H9 (cell line): ENCODE data around the gene F10. TPM values are rescaled to one million over a fixed set of nuclear protein-coding genes. Genes with fewer than 3 reads are reported as not detected.

Source experiments
- DNase-seq: peaks from one replicate; pipeline ENCODE4 v3.0.0-alpha.2; 2017
- H2AFZ ChIP-seq: one replicate; pipeline ENCODE4 v1.6.1; 2013; ENCODE audit warnings: mild to moderate bottlenecking, low read length, control low read depth, moderate library complexity
- H2AK5ac ChIP-seq: 2 replicates; pipeline ENCODE4 v1.6.1; 2013; ENCODE audit warnings: low read length, control low read depth, mixed read lengths; ENCODE audit not compliant: insufficient read length
- H2BK120ac ChIP-seq: one replicate; pipeline ENCODE4 v1.6.1; 2013; ENCODE audit warnings: low read depth, mild to moderate bottlenecking, low read length, control low read depth, inconsistent platforms; ENCODE audit not compliant: poor library complexity, severe bottlenecking
- H2BK12ac ChIP-seq: 2 replicates; pipeline ENCODE4 v1.6.1; 2013; ENCODE audit warnings: low read length, control low read depth, mixed read lengths, low read depth; ENCODE audit not compliant: insufficient read length
- H2BK15ac ChIP-seq: 2 replicates; pipeline ENCODE4 v1.6.1; 2013; ENCODE audit warnings: low read depth, low read length, control low read depth
- H2BK20ac ChIP-seq: one replicate; pipeline ENCODE4 v1.6.1; 2013; ENCODE audit warnings: low read depth, mild to moderate bottlenecking, low read length, control low read depth, inconsistent platforms; ENCODE audit not compliant: poor library complexity, severe bottlenecking
- H2BK5ac ChIP-seq: 2 replicates; pipeline ENCODE4 v1.6.1; 2013; ENCODE audit warnings: low read length, control low read depth, mixed read lengths; ENCODE audit not compliant: insufficient read length
- H3K14ac ChIP-seq: 2 replicates; pipeline ENCODE4 v1.6.1; 2013; ENCODE audit warnings: low read length, control low read depth; ENCODE audit not compliant: insufficient read depth
- H3K18ac ChIP-seq: 2 replicates; pipeline ENCODE4 v1.6.1; 2013; ENCODE audit warnings: low read depth, mild to moderate bottlenecking, mixed read lengths, low read length, control low read depth; ENCODE audit not compliant: insufficient read length
- H3K23ac ChIP-seq: 2 replicates; pipeline ENCODE4 v1.6.1; 2013; ENCODE audit warnings: low read length, control low read depth, mixed read lengths, low read depth; ENCODE audit not compliant: insufficient read length
- H3K23me2 ChIP-seq: 2 replicates; pipeline ENCODE4 v1.6.1; 2013; ENCODE audit warnings: low read depth, mild to moderate bottlenecking, mixed read lengths, low read length, control low read depth; ENCODE audit not compliant: insufficient read length, poor library complexity, severe bottlenecking
- H3K27ac ChIP-seq: 2 replicates; pipeline ENCODE4 v1.5.1; 2013; ENCODE audit warnings: low read length, control low read depth, mixed read lengths, low read depth; ENCODE audit not compliant: insufficient read length
- H3K27me3 ChIP-seq: 2 replicates; pipeline ENCODE4 v1.6.1; 2013; ENCODE audit warnings: low read length, control low read depth, inconsistent platforms; ENCODE audit not compliant: insufficient read depth
- H3K4ac ChIP-seq: 2 replicates; pipeline ENCODE4 v1.6.1; 2013; ENCODE audit warnings: low read depth, mild to moderate bottlenecking, control low read depth, inconsistent platforms, low read length, moderate library complexity
- H3K4me1 ChIP-seq: 2 replicates; pipeline ENCODE4 v1.6.1; 2013; ENCODE audit warnings: low read length, control low read depth, inconsistent platforms; ENCODE audit not compliant: insufficient read depth
- H3K4me2 ChIP-seq: 2 replicates; pipeline ENCODE4 v1.6.1; 2013; ENCODE audit warnings: low read length, control low read depth, mixed read lengths; ENCODE audit not compliant: insufficient read length, insufficient read depth
- H3K56ac ChIP-seq: 2 replicates; pipeline ENCODE4 v1.6.1; 2013; ENCODE audit warnings: low read depth, mild to moderate bottlenecking, mixed read lengths, low read length, control low read depth; ENCODE audit not compliant: insufficient read length
- H3K79me1 ChIP-seq: 2 replicates; pipeline ENCODE4 v1.6.1; 2013; ENCODE audit warnings: low read depth, mild to moderate bottlenecking, moderate library complexity, low read length, control low read depth, inconsistent platforms; ENCODE audit not compliant: insufficient read depth, poor library complexity, severe bottlenecking
- H3K79me2 ChIP-seq: 2 replicates; pipeline ENCODE4 v1.6.1; 2013; ENCODE audit warnings: low read length, control low read depth, inconsistent platforms; ENCODE audit not compliant: insufficient read depth
- H3K9ac ChIP-seq: 2 replicates; pipeline ENCODE4 v1.6.1; 2013; ENCODE audit warnings: low read length, control low read depth, mixed read lengths; ENCODE audit not compliant: insufficient read length; ENCODE audit errors: extremely low read depth
- H3K9me3 ChIP-seq: one replicate; pipeline ENCODE4 v1.6.1; 2013; ENCODE audit warnings: low read depth, low read length, inconsistent platforms; ENCODE audit not compliant: control insufficient read depth
- H3T11ph ChIP-seq: one replicate; pipeline ENCODE4 v1.6.1; 2013; ENCODE audit warnings: mild to moderate bottlenecking, low read length, control low read depth, inconsistent platforms
- H4K20me1 ChIP-seq: one replicate; pipeline ENCODE4 v1.6.1; 2013; ENCODE audit not compliant: control insufficient read depth, insufficient read length, insufficient read depth
- H4K5ac ChIP-seq: 2 replicates; pipeline ENCODE4 v1.6.1; 2013; ENCODE audit warnings: low read depth, mild to moderate bottlenecking, mixed read lengths, low read length, control low read depth; ENCODE audit not compliant: insufficient read length
- H4K8ac ChIP-seq: replicated peaks from 2 replicates; pipeline ENCODE4 v1.6.1; 2013; ENCODE audit warnings: low read length, control low read depth, mixed read lengths, low read depth; ENCODE audit not compliant: insufficient read length
- H4K91ac ChIP-seq: 2 replicates; pipeline ENCODE4 v1.6.1; 2013; ENCODE audit warnings: low read depth, mild to moderate bottlenecking, moderate library complexity, mixed read lengths, low read length, control low read depth; ENCODE audit not compliant: insufficient read length
- H3K27ac Mint-ChIP-seq, 3 experiments: 2 replicates in 2 of 3; 3 replicates in 1 of 3; pipeline ENCODE4 v1.8.0; 2020 to 2021; ENCODE audit warnings: mixed read lengths in 3 of 3, mild to moderate bottlenecking in 1 of 3, moderate library complexity in 1 of 3
- H3K27me3 Mint-ChIP-seq: 2 replicates; pipeline ENCODE4 v1.8.0; 2021; ENCODE audit warnings: low read depth, mild to moderate bottlenecking, moderate library complexity, mixed read lengths
- H3K36me3 Mint-ChIP-seq, 3 experiments: 2 replicates in 2 of 3; 3 replicates in 1 of 3; pipeline ENCODE4 v1.8.0; 2020 to 2021; ENCODE audit warnings: low read depth in 3 of 3, mixed read lengths in 3 of 3; ENCODE audit not compliant: insufficient read depth in 1 of 3
- H3K4me1 Mint-ChIP-seq, 2 experiments: 2 replicates each; pipeline ENCODE4 v1.8.0; 2020; ENCODE audit warnings: mixed read lengths in 2 of 2
- H3K4me3 Mint-ChIP-seq, 2 experiments: 2 replicates in 1 of 2; 3 replicates in 1 of 2; pipeline ENCODE4 v1.8.0; 2020 to 2021; ENCODE audit warnings: mild to moderate bottlenecking in 2 of 2, mixed read lengths in 2 of 2, moderate library complexity in 1 of 2
- H3K9me3 Mint-ChIP-seq, 2 experiments: 2 replicates in 1 of 2; 3 replicates in 1 of 2; pipeline ENCODE4 v1.8.0; 2020; ENCODE audit warnings: mild to moderate bottlenecking in 2 of 2, mixed read lengths in 2 of 2, moderate library complexity in 1 of 2
- CTCF ChIP-seq: fragments of 200-600 bp; sonication (generic); conservative IDR thresholded peaks from 3 replicates; pipeline ENCODE4 v1.8.0; 2021; ENCODE audit warnings: antibody characterized with exemption, mild to moderate bottlenecking
- WGBS: extraction: QIAGEN DNeasy Blood & Tissue Kit; methylation state at CpG from one replicate; pipeline ENCODE4 v1.1.7; 2013; ENCODE audit warnings: missing lambda C conversion rate, low lambda C conversion rate, mixed read lengths; ENCODE audit not compliant: insufficient read length; ENCODE audit errors: extremely low coverage; 5-methylcytosine and 5-hydroxymethylcytosine counted together
- total RNA-seq: library from RNA; stranded (reverse); gene quantifications from 2 replicates; pipeline ENCODE4 v1.2.1, GENCODE V29; 2021

Gene F10
- total RNA-seq, 1 experiment from 2014 or later = 1.7 TPM

DNA sequence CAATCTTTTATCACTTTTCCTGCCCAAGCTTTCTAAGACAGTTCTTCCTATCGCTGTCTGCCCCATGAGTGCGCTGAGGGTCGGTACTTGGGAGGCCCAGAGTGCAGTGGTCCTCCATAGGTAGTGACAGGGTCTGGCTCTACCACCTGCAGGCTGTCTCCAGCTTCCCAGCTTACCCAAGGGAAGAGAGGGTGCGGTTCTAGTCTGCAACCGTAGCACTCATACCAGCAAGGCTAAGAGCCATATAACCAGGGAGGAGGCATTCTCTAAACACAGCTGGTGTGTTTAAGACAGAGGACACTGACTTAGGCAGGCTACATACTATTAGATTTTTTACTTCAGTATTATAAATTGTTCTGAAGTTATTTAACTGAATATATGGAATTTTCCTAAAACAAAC is 44.1 kb downstream of the F10 start:
- Mint-ChIP-seq H3K27ac (no peak overlapping the region), H3K36me3 (peaks cover 10 to 31% (median 11%) of the 10 kb centered on the region in 3 experiments; a peak in 5 of 7 replicates), H3K27me3 (peaks cover 9% of the 10 kb centered on the region), H3K4me1 (peaks cover 19 to 24% of the 10 kb centered on the region in 2 experiments), H3K9me3 (no peaks in the 10 kb centered on the region), H3K4me3 (no peak overlapping the region)
- no peaks in the 10 kb centered on the region for H3K4me1 ChIP-seq
- no peaks in the 10 kb centered on the region for H4K20me1 ChIP-seq
- no peak overlapping the region for H4K8ac ChIP-seq
- H3K23ac ChIP-seq = no peak overlapping the region
- no peak overlapping the region for H2AK5ac ChIP-seq
- no peak overlapping the region for H3K56ac ChIP-seq
- no peak overlapping the region for H4K91ac ChIP-seq
- H2BK5ac ChIP-seq = no peak overlapping the region
- H3K14ac ChIP-seq = no peak overlapping the region
- no peak overlapping the region for H3K9ac ChIP-seq
- WGBS = no CpG with 5 or more reads among the region's 5 CpGs
- no peak overlapping the region for H3T11ph ChIP-seq
- DNase-seq = no peak
- no peaks in the 10 kb centered on the region for H3K27me3 ChIP-seq
- H3K79me1 ChIP-seq = no peaks in the 10 kb centered on the region
- H3K9me3 ChIP-seq = no peaks in the 10 kb centered on the region
- no peak overlapping the region for H2BK20ac ChIP-seq
- H3K18ac ChIP-seq = no peak overlapping the region
- H4K5ac ChIP-seq = no peak overlapping the region
- TF ChIP-seq CTCF = no peak
- no peak overlapping the region for H2BK15ac ChIP-seq
- no peak overlapping the region for H3K27ac ChIP-seq
- no peak overlapping the region for H3K4me2 ChIP-seq
- H3K23me2 ChIP-seq = no peaks in the 10 kb centered on the region
- no peaks in the 10 kb centered on the region for H3K79me2 ChIP-seq
- no peak overlapping the region for H2BK12ac ChIP-seq
- H2BK120ac ChIP-seq = no peak overlapping the region
- no peak overlapping the region for H3K4ac ChIP-seq
- no peak overlapping the region for H2AFZ ChIP-seq
